Gastrocnemius medialis (tissue), 4 donors: ENCODE data around the gene ORM1. TPM values are rescaled to one million over a fixed set of nuclear protein-coding genes. Genes with fewer than 3 reads are reported as not detected.
A peak's percentile ranks its signal among the peaks of the same experiment; 100 is the strongest.

Experiments used
- ATAC-seq, 2 donors: fragments of 150-250 bp; one replicate each; pipeline ENCODE4 v1.9.1; 2016
- DNase-seq, 2 donors: peaks; one replicate each; pipeline ENCODE4 v3.0.0-alpha.2; 2019
- H3K27ac ChIP-seq, 4 donors: fragments of 200-600 bp; sonication (generic); 1 replicate in 1 of 4; 2 replicates in 3 of 4; pipeline ENCODE4 v1.5.1; 2016 to 2018; ENCODE audit warnings: mild to moderate bottlenecking in 2 of 4, moderate library complexity in 1 of 4
- H3K27me3 ChIP-seq, 3 donors: fragments of 200-600 bp; sonication (generic) in 2 of 3; 1 replicate in 1 of 3; 2 replicates in 2 of 3; pipeline versions ENCODE4 v1.5.1 to v1.6.0; 2016 to 2019; ENCODE audit warnings: mild to moderate bottlenecking in 1 of 3, moderate library complexity in 1 of 3
- H3K36me3 ChIP-seq, 2 donors: fragments of 200-600 bp; sonication (generic) in 1 of 2; one replicate each; pipeline ENCODE4 v1.5.1; 2017 to 2018
- H3K4me1 ChIP-seq, 2 donors: fragments of 200-600 bp; sonication (generic) in 1 of 2; one replicate each; pipeline ENCODE4 v1.5.1; 2016 to 2017; ENCODE audit warnings: mild to moderate bottlenecking in 2 of 2
- H3K4me3 ChIP-seq, 4 donors: fragments of 200-600 bp; sonication (generic) in 3 of 4; 1 replicate in 1 of 4; 2 replicates in 3 of 4; pipeline ENCODE4 v1.5.1; 2016 to 2019; ENCODE audit warnings: mild to moderate bottlenecking in 2 of 4
- H3K9me3 ChIP-seq, 3 donors: fragments of 200-600 bp; sonication (generic) in 2 of 3; 1 replicate in 1 of 3; 2 replicates in 2 of 3; pipeline ENCODE4 v1.5.1; 2016 to 2019
- POLR2A ChIP-seq, 2 donors: fragments of 450-650 bp; IDR thresholded peaks; one replicate each; pipeline ENCODE4 v1.6.1; 2017; ENCODE audit warnings: antibody characterized with exemption in 2 of 2, mild to moderate bottlenecking in 2 of 2, moderate library complexity in 2 of 2
- in situ Hi-C, 4 donors: fragments of 200-750 bp; cut with MboI; loops; one replicate each; pipeline versions ENCODE4 v1.15.0 to v1.8.0; 2017; ENCODE audit warnings: low sequenced_read_pairs in 4 of 4
- intact Hi-C: fragments of 100-400 bp; cut with DNase I; formaldehyde crosslinking; loops from one replicate; pipeline ENCODE4 v1.15.1; 2023; ENCODE audit warnings: low total_unique reads
- total RNA-seq, 4 donors: library from RNA; depleted of rRNA; stranded (reverse); fragments of >200 nt; gene quantifications; one replicate each; pipeline versions ENCODE4 v1.1.0 to v1.2.3, GENCODE V29; 2016
- TF ChIP-seq, protein P1 (sequence below), 5 experiments: fragments of 450-650 bp in 3 of 5; fragments of 200-600 bp in 2 of 5; sonication (generic) in 2 of 5; IDR thresholded peaks in 4 of 5; conservative IDR thresholded peaks in 1 of 5; 1 replicate in 4 of 5; 2 replicates in 1 of 5; pipeline ENCODE4 v1.5.1; 2016 to 2019; ENCODE audit warnings: antibody characterized with exemption in 5 of 5, mild to moderate bottlenecking in 3 of 5, moderate library complexity in 3 of 5

ORM1 gene
- total RNA-seq, 4 donors from 2014 or later: 33.5 to 92.8 TPM; not detected in 2

GRCh38 chr9:114280636-114281472, 42.0 kb upstream of the ORM1 start:
- H3K4me1 ChIP-seq: peaks cover 3 to 12% of the 10 kb centered on the region in 2 donors
- ATAC-seq (no peak), DNase-seq (no peak)
- no peaks in the 10 kb centered on the region for H3K9me3 ChIP-seq
- H3K4me3 ChIP-seq: no peak overlapping the region
- H3K27ac ChIP-seq: no peak overlapping the region
- in situ Hi-C loops (loop anchor here in 3 of 4 donors (10.0 to 25.0 kb wide), 4 partner anchors 116 to 469 kb away; partner anchors contain the start of gene COL27A1 (in 1 of the 3)), intact Hi-C loops (no loop called here)
- no peaks in the 10 kb centered on the region for H3K36me3 ChIP-seq
- H3K27me3 ChIP-seq: no peaks in the 10 kb centered on the region
- TF ChIP-seq, protein P1, sequence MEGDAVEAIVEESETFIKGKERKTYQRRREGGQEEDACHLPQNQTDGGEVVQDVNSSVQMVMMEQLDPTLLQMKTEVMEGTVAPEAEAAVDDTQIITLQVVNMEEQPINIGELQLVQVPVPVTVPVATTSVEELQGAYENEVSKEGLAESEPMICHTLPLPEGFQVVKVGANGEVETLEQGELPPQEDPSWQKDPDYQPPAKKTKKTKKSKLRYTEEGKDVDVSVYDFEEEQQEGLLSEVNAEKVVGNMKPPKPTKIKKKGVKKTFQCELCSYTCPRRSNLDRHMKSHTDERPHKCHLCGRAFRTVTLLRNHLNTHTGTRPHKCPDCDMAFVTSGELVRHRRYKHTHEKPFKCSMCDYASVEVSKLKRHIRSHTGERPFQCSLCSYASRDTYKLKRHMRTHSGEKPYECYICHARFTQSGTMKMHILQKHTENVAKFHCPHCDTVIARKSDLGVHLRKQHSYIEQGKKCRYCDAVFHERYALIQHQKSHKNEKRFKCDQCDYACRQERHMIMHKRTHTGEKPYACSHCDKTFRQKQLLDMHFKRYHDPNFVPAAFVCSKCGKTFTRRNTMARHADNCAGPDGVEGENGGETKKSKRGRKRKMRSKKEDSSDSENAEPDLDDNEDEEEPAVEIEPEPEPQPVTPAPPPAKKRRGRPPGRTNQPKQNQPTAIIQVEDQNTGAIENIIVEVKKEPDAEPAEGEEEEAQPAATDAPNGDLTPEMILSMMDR (IDR thresholded peaks at IDR 0.05 in 4 of 5, conservative IDR thresholded peaks at IDR 0.05 in 1 of 5): no peak

- Histone ChIP-seq H3K9me3 (no peaks in the 10 kb centered on the region), H3K36me3 (no peaks in the 10 kb centered on the region), H3K27ac (no peak overlapping the region), H3K4me3 (no peak overlapping the region), H3K4me1 (peaks cover 1 to 12% of the 10 kb centered on the region in 2 donors), H3K27me3 (no peaks in the 10 kb centered on the region)
- ATAC-seq (no peak), DNase-seq (peak in 1 of 2 donors; percentile 9)
- in situ Hi-C loops: loop anchor here in 3 of 4 donors (10.0 to 25.0 kb wide), 4 partner anchors 117 to 469 kb away; partner anchors contain the start of gene COL27A1 (in 1 of the 3)
- intact Hi-C loops: no loop called here
- TF ChIP-seq, protein P1 (IDR thresholded peaks at IDR 0.05 in 4 of 5, conservative IDR thresholded peaks at IDR 0.05 in 1 of 5): no peak
- no peak for TF ChIP-seq POLR2A (IDR thresholded peaks at IDR 0.05)
Measured at GRCh38 chr9:114281473-114282103, 41.3 kb upstream of the ORM1 start.

- ATAC-seq: no peak
- Histone ChIP-seq H3K36me3 (no peaks in the 10 kb centered on the region), H3K4me3 (no peak overlapping the region), H3K9me3 (no peaks in the 10 kb centered on the region), H3K27me3 (no peaks in the 10 kb centered on the region), H3K27ac (no peak overlapping the region), H3K4me1 (peaks cover 0 to 8% of the 10 kb centered on the region in 2 donors)
- in situ Hi-C loops: loop anchor here in 3 of 4 donors (10.0 to 25.0 kb wide), 4 partner anchors 117 to 470 kb away; partner anchors contain the start of gene COL27A1 (in 1 of the 3)
- intact Hi-C loops: no loop called here
- peak in 1 of 2 donors; percentile 7 for DNase-seq
- TF ChIP-seq, protein P1 (IDR thresholded peaks at IDR 0.05 in 4 of 5, conservative IDR thresholded peaks at IDR 0.05 in 1 of 5): no peak
- TF ChIP-seq POLR2A (IDR thresholded peaks at IDR 0.05): no peak
Measured at GRCh38 chr9:114282104-114282485, 40.8 kb upstream of the ORM1 start.

GRCh38 chr9:114282507-114282906, 40.4 kb upstream of the ORM1 start:
- no peaks in the 10 kb centered on the region for H3K36me3 ChIP-seq
- no peaks in the 10 kb centered on the region for H3K27me3 ChIP-seq
- in situ Hi-C loops (loop anchor here in 3 of 4 donors (10.0 to 25.0 kb wide), 4 partner anchors 118 to 470 kb away; partner anchors contain the start of gene COL27A1 (in 1 of the 3)), intact Hi-C loops (no loop called here)
- no peaks in the 10 kb centered on the region for H3K9me3 ChIP-seq
- H3K4me1 ChIP-seq: peaks cover 0 to 4% of the 10 kb centered on the region in 2 donors
- TF ChIP-seq, protein P1 (IDR thresholded peaks at IDR 0.05 in 4 of 5, conservative IDR thresholded peaks at IDR 0.05 in 1 of 5): no peak
- TF ChIP-seq POLR2A (IDR thresholded peaks at IDR 0.05): no peak
- H3K27ac ChIP-seq: no peak overlapping the region
- DNase-seq (peak in 1 of 2 donors; percentile 2), ATAC-seq (no peak)
- no peak overlapping the region for H3K4me3 ChIP-seq
